Vagina (tissue), 2 donors: Measurements from ENCODE around the gene MT1B. TPM values are rescaled to one million over a fixed set of nuclear protein-coding genes. Genes with fewer than 3 reads are reported as not detected.

Experiments used
- DNase-seq, 2 donors: peaks; one replicate each; pipeline ENCODE4 v3.0.0-alpha.2; 2017; ENCODE audit errors: extremely low spot score in 2 of 2
- H3K27ac ChIP-seq: fragments of 200-600 bp; sonication (generic); one replicate; pipeline ENCODE4 v1.5.1; 2019
- H3K27me3 ChIP-seq: fragments of 200-600 bp; sonication (generic); one replicate; pipeline ENCODE4 v1.5.1; 2019
- H3K36me3 ChIP-seq, 2 donors: fragments of 200-600 bp; sonication (generic); one replicate each; pipeline ENCODE4 v1.5.1; 2017 to 2019
- H3K4me1 ChIP-seq: fragments of 200-600 bp; sonication (generic); one replicate; pipeline ENCODE4 v1.5.1; 2019
- H3K4me3 ChIP-seq, 2 donors: fragments of 200-600 bp; sonication (generic); 1 replicate in 1 of 2; 2 replicates in 1 of 2; pipeline ENCODE4 v1.5.1; 2016 to 2019
- H3K9me3 ChIP-seq: fragments of 200-600 bp; sonication (generic); one replicate; pipeline ENCODE4 v1.5.1; 2019
- CTCF ChIP-seq, 3 experiments: fragments of 450-650 bp in 2 of 3; fragments of 200-600 bp in 1 of 3; sonication (generic) in 1 of 3; IDR thresholded peaks; one replicate each; pipeline ENCODE4 v1.5.1; 2017 to 2019; ENCODE audit warnings: antibody characterized with exemption in 3 of 3, mild to moderate bottlenecking in 2 of 3, moderate library complexity in 2 of 3
- POLR2A ChIP-seq, 2 donors: fragments of 450-650 bp; IDR thresholded peaks; one replicate each; pipeline ENCODE4 v1.6.1; 2017; ENCODE audit warnings: antibody characterized with exemption in 2 of 2, mild to moderate bottlenecking in 2 of 2, moderate library complexity in 2 of 2
- POLR2AphosphoS5 ChIP-seq, 2 donors: sonication (generic); formaldehyde crosslinking; IDR thresholded peaks; one replicate each; pipeline ENCODE4 v1.9.0; 2017; ENCODE audit warnings: antibody characterized with exemption in 2 of 2, mild to moderate bottlenecking in 2 of 2, low read depth in 1 of 2; ENCODE audit not compliant: insufficient read depth in 1 of 2
- intact Hi-C: fragments of 100-400 bp; cut with DNase I; formaldehyde crosslinking; loops from one replicate; pipeline ENCODE4 v1.15.1; 2023
- total RNA-seq: library from RNA; depleted of rRNA; stranded (reverse); fragments of >200 nt; gene quantifications from one replicate; pipeline ENCODE4 v1.2.3, GENCODE V29; 2016

The MT1B gene
- total RNA-seq, 1 donor from 2014 or later = not detected

GRCh38 chr16:56679078-56679730 is 27.5 kb downstream of the MT1B start:
- no peaks in the 10 kb centered on the region for H3K27me3 ChIP-seq
- peaks cover 34% of the 10 kb centered on the region for H3K4me1 ChIP-seq
- no peaks in the 10 kb centered on the region for H3K9me3 ChIP-seq
- no peak overlapping the region for H3K27ac ChIP-seq
- H3K36me3 ChIP-seq = no peaks in the 10 kb centered on the region
- H3K4me3 ChIP-seq = no peak overlapping the region
- TF ChIP-seq POLR2A (IDR thresholded peaks at IDR 0.05) = no peak
- no peak for TF ChIP-seq CTCF (IDR thresholded peaks at IDR 0.05)
- DNase-seq = no peak
- intact Hi-C loops = no loop called here

- H3K4me1 ChIP-seq = peaks cover 34% of the 10 kb centered on the region
Measured at GRCh38 chr16:56679818-56680217, 28.1 kb downstream of the MT1B start.

GRCh38 chr16:56681939-56682702 is 30.4 kb downstream of the MT1B start, which contains the start of gene MT1X:
TSS of gene MT1X (plus strand) at chr16:56682470. CDS start at chr16:56682541, 71 bp downstream.
- H3K4me3 ChIP-seq = peak within 1 kb of the TSS; percentile 59 to 75
- no peaks in the 10 kb centered on the region for H3K36me3 ChIP-seq
- H3K9me3 ChIP-seq = no peaks in the 10 kb centered on the region
- TF ChIP-seq POLR2AphosphoS5 (IDR thresholded peaks at IDR 0.05; ENCODE audit: insufficient read depth in 1 of 2, low read depth in 1 of 2) (peak; percentile 79 to 98), POLR2A (IDR thresholded peaks at IDR 0.05) (peak in 1 of 2 donors; percentile 96), CTCF (IDR thresholded peaks at IDR 0.05) (no peak)
- peak in 1 of 2 donors; percentile 98 for DNase-seq
- intact Hi-C loops = loop anchor here (2.0 to 5.0 kb wide), 2 partner anchors 55 to 75 kb away; partner anchors contain the start of gene MT1E
- H3K27me3 ChIP-seq = no peaks in the 10 kb centered on the region
- H3K27ac ChIP-seq = peak within 1 kb of the TSS; percentile 80
- peaks cover 24% of the 10 kb centered on the region for H3K4me1 ChIP-seq

More at GRCh38 chr16:56679818-56680217, 28.1 kb downstream of the MT1B start:
- no peak overlapping the region for H3K4me3 ChIP-seq
- no peak for DNase-seq
- no peak overlapping the region for H3K27ac ChIP-seq
- TF ChIP-seq CTCF (IDR thresholded peaks at IDR 0.05) (no peak), POLR2AphosphoS5 (IDR thresholded peaks at IDR 0.05; ENCODE audit: insufficient read depth in 1 of 2, low read depth in 1 of 2) (no peak), POLR2A (IDR thresholded peaks at IDR 0.05) (no peak)
- intact Hi-C loops = loop anchor here (5.0 kb wide), 1 partner anchor 53 kb away; the partner anchor contains the start of gene MT1E
- H3K9me3 ChIP-seq = no peaks in the 10 kb centered on the region
- no peaks in the 10 kb centered on the region for H3K36me3 ChIP-seq
- H3K27me3 ChIP-seq = no peaks in the 10 kb centered on the region

- Histone ChIP-seq H3K27me3 (no peaks in the 10 kb centered on the region), H3K27ac (peak overlapping the region; percentile 80), H3K36me3 (no peaks in the 10 kb centered on the region), H3K4me3 (peak overlapping the region; percentile 59 to 75), H3K9me3 (no peaks in the 10 kb centered on the region), H3K4me1 (peaks cover 24% of the 10 kb centered on the region)
- TF ChIP-seq POLR2A (IDR thresholded peaks at IDR 0.05) (no peak), CTCF (IDR thresholded peaks at IDR 0.05) (no peak), POLR2AphosphoS5 (IDR thresholded peaks at IDR 0.05; ENCODE audit: insufficient read depth in 1 of 2, low read depth in 1 of 2) (no peak)
- intact Hi-C loops = loop anchor here (2.0 to 5.0 kb wide), 2 partner anchors 56 to 76 kb away; partner anchors contain the start of gene MT1E
- DNase-seq = no peak
Measured at GRCh38 chr16:56682703-56683397, 31.2 kb downstream of the MT1B start.
